Ectodermal cell (in vitro differentiated cells): ENCODE data around the gene OTUB2.

Source experiments
- H3K27ac ChIP-seq: 2 replicates; pipeline ENCODE4 v1.7.0; 2013; ENCODE audit warnings: mild to moderate bottlenecking, low read depth, low read length; ENCODE audit not compliant: insufficient read depth, poor library complexity, severe bottlenecking
- H3K27me3 ChIP-seq: 2 replicates; pipeline ENCODE4 v1.7.0; 2013; ENCODE audit warnings: mild to moderate bottlenecking, low read length; ENCODE audit not compliant: insufficient read depth, control insufficient read depth, poor library complexity, severe bottlenecking
- H3K36me3 ChIP-seq: one replicate; pipeline ENCODE4 v1.7.0; 2013; ENCODE audit warnings: low read length; ENCODE audit not compliant: control insufficient read depth, insufficient read depth
- H3K4me1 ChIP-seq: one replicate; pipeline ENCODE4 v1.7.0; 2013; ENCODE audit warnings: low read length; ENCODE audit not compliant: control insufficient read depth, insufficient read depth
- H3K4me3 ChIP-seq: 2 replicates; pipeline ENCODE4 v1.7.0; 2013; ENCODE audit warnings: low read depth, low read length, control low read depth; ENCODE audit not compliant: insufficient read depth
- H3K9me3 ChIP-seq: 2 replicates; pipeline ENCODE4 v1.7.0; 2013; ENCODE audit warnings: mild to moderate bottlenecking, low read length, moderate library complexity; ENCODE audit not compliant: control insufficient read depth
- WGBS, 2 experiments: methylation state at CpG; one replicate each; pipeline ENCODE4 v1.1.7; 2013; ENCODE audit warnings: missing lambda C conversion rate in 2 of 2; 5-methylcytosine and 5-hydroxymethylcytosine counted together

The OTUB2 gene

GRCh38 chr14:94089479-94089878 is 63.3 kb downstream of the OTUB2 start:
- H3K27ac ChIP-seq: no peak overlapping the region
- no peaks in the 10 kb centered on the region for H3K9me3 ChIP-seq
- H3K4me1 ChIP-seq: no peaks in the 10 kb centered on the region
- H3K4me3 ChIP-seq: no peak overlapping the region
- no peaks in the 10 kb centered on the region for H3K36me3 ChIP-seq
- WGBS, 2 experiments: 93 to 94% methylated on average over 4 of the region's 4 CpGs
- no peaks in the 10 kb centered on the region for H3K27me3 ChIP-seq

GRCh38 chr14:94093418-94093817 is 67.3 kb downstream of the OTUB2 start:
- WGBS, 2 experiments: 84 to 100% methylated on average over 2 of the region's 2 CpGs
- Histone ChIP-seq H3K9me3 (no peaks in the 10 kb centered on the region), H3K4me1 (no peaks in the 10 kb centered on the region)

GRCh38 chr14:94097091-94097490 is 71.0 kb downstream of the OTUB2 start:
- H3K9me3 ChIP-seq: no peaks in the 10 kb centered on the region
- no peaks in the 10 kb centered on the region for H3K27me3 ChIP-seq
- H3K4me3 ChIP-seq: no peak overlapping the region
- no peak overlapping the region for H3K27ac ChIP-seq
- H3K36me3 ChIP-seq: no peaks in the 10 kb centered on the region
- 92% methylated on average over 4 of the region's 4 CpGs for WGBS, 2 experiments
- H3K4me1 ChIP-seq: no peaks in the 10 kb centered on the region

More at GRCh38 chr14:94093418-94093817, 67.3 kb downstream of the OTUB2 start:
- Histone ChIP-seq H3K27me3 (no peaks in the 10 kb centered on the region), H3K36me3 (no peaks in the 10 kb centered on the region), H3K4me3 (no peak overlapping the region), H3K27ac (no peak overlapping the region)
